Nephron (organoid): ENCODE measurements around the gene MECR.

Experiments used
- H3K27ac Mint-ChIP-seq, 3 experiments: 2 replicates each; pipeline ENCODE4 v1.8.0; 2020; ENCODE audit warnings: mixed read lengths in 3 of 3, mild to moderate bottlenecking in 2 of 3, moderate library complexity in 1 of 3
- H3K27me3 Mint-ChIP-seq: 2 replicates; pipeline ENCODE4 v1.8.0; 2021; ENCODE audit warnings: low read depth, mild to moderate bottlenecking, moderate library complexity, mixed read lengths
- H3K36me3 Mint-ChIP-seq: 2 replicates; pipeline ENCODE4 v1.8.0; 2020; ENCODE audit warnings: low read depth, mixed read lengths
- H3K4me1 Mint-ChIP-seq: 2 replicates; pipeline ENCODE4 v1.8.0; 2020; ENCODE audit warnings: mixed read lengths
- H3K4me3 Mint-ChIP-seq, 3 experiments: 2 replicates each; pipeline ENCODE4 v1.8.0; 2020; ENCODE audit warnings: mild to moderate bottlenecking in 3 of 3, mixed read lengths in 3 of 3, moderate library complexity in 2 of 3
- H3K9me3 Mint-ChIP-seq: 2 replicates; pipeline ENCODE4 v1.8.0; 2020; ENCODE audit warnings: mixed read lengths
- TF ChIP-seq, protein P1 (sequence below), 3 experiments: fragments of 200-600 bp; sonication (generic); IDR thresholded peaks; one replicate each; pipeline ENCODE4 v1.5.0; 2021; ENCODE audit warnings: antibody characterized with exemption in 3 of 3; ENCODE audit not compliant: unreplicated experiment in 3 of 3

The MECR gene

DNA sequence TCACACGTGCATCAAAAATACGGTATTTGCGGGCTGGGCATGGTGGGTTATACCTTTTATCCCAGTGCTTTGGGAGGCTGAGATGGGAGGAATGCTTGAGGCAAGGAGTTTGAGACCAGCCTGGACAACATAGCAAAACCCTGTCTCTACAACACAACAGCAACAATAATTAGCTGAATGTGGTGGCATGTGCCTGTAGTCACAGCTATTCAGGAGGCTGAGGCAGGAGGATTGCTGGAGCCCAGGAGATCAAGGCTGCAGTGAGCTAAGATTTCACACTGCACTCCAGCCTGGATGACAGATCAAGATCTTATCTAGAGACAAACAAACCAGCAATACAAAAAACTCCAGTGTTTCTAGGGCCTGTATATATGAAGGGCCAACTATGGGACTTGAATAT is 36.2 kb upstream of the MECR start:
- H3K9me3 Mint-ChIP-seq = peaks cover 6% of the 10 kb centered on the region
- peaks cover 11% of the 10 kb centered on the region for H3K36me3 Mint-ChIP-seq
- TF ChIP-seq, protein P1, sequence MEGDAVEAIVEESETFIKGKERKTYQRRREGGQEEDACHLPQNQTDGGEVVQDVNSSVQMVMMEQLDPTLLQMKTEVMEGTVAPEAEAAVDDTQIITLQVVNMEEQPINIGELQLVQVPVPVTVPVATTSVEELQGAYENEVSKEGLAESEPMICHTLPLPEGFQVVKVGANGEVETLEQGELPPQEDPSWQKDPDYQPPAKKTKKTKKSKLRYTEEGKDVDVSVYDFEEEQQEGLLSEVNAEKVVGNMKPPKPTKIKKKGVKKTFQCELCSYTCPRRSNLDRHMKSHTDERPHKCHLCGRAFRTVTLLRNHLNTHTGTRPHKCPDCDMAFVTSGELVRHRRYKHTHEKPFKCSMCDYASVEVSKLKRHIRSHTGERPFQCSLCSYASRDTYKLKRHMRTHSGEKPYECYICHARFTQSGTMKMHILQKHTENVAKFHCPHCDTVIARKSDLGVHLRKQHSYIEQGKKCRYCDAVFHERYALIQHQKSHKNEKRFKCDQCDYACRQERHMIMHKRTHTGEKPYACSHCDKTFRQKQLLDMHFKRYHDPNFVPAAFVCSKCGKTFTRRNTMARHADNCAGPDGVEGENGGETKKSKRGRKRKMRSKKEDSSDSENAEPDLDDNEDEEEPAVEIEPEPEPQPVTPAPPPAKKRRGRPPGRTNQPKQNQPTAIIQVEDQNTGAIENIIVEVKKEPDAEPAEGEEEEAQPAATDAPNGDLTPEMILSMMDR (IDR thresholded peaks at IDR 0.05; ENCODE audit: unreplicated experiment in 3 of 3) = no peak

GRCh38 chr1:29264773-29265389 is 34.1 kb upstream of the MECR start:
- Mint-ChIP-seq H3K4me3 (no peak overlapping the region), H3K9me3 (peaks cover 6% of the 10 kb centered on the region), H3K4me1 (peaks cover 25% of the 10 kb centered on the region), H3K27me3 (peaks cover 4% of the 10 kb centered on the region), H3K36me3 (peaks cover 11% of the 10 kb centered on the region), H3K27ac (no peak overlapping the region)
- TF ChIP-seq, protein P1 (IDR thresholded peaks at IDR 0.05; ENCODE audit: unreplicated experiment in 3 of 3) = no peak

More for the DNA sequence above, 36.2 kb upstream of the MECR start:
- no peaks in the 10 kb centered on the region for H3K27me3 Mint-ChIP-seq
- peaks cover 35% of the 10 kb centered on the region for H3K4me1 Mint-ChIP-seq
- peak overlapping the region in 1 of 3 experiments; percentile 3 for H3K4me3 Mint-ChIP-seq
- peak overlapping the region in 2 of 3 experiments; percentile 21 to 65 for H3K27ac Mint-ChIP-seq

DNA sequence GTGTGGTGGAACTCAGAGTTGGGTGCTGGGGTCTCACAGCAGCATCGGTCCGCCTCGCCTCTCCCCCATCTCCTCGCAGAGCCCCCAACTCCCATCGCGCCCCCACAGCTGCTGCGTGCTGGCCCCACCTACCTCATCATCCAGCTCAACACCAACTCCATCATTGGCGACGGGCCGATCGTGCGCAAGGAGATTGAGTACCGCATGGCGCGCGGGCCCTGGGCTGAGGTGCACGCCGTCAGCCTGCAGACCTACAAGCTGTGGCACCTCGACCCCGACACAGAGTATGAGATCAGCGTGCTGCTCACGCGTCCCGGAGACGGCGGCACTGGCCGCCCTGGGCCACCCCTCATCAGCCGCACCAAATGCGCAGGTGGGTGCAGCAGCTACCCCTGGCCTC is 29.8 kb upstream of the MECR start:
- Mint-ChIP-seq H3K9me3 (peaks cover 6% of the 10 kb centered on the region), H3K4me3 (peak overlapping the region; percentile 81 to 82 (median 82)), H3K36me3 (peaks cover 11% of the 10 kb centered on the region), H3K27ac (no peak overlapping the region), H3K4me1 (peaks cover 17% of the 10 kb centered on the region), H3K27me3 (peaks cover 8% of the 10 kb centered on the region)
- TF ChIP-seq, protein P1 (IDR thresholded peaks at IDR 0.05; ENCODE audit: unreplicated experiment in 3 of 3) = no peak

DNA sequence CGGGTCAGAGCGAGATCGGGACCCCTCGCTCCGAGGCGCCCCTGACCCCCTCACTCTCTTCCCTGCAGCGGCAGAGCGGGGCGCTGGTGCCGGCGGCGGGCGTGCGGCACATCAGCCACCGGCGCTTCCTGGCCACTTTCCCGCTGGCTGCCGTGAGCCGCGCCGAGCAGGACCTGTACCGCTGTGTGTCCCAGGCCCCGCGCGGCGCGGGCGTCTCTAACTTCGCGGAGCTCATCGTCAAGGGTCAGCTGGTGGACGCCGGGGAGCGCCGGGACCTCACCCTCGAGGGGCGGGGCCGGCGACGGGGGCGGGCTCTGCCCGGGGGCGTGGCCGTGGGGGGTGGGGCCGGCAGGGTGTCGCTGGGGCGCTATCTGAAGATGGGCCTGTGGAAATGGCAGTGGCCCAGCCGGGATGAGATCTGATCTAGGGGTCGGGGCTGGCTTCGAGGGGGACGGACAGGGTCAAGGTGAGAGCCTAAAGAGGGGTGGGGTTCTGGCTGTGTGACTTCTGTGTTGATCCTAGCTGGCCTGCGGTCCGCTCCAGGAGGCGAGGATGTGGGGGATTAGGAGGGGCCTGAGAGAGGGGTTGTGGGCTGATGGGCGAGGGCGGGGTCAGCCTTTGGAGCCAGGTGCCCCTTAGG is 29.2 kb upstream of the MECR start:
- Mint-ChIP-seq H3K27ac (no peak overlapping the region), H3K36me3 (peaks cover 7% of the 10 kb centered on the region), H3K9me3 (peaks cover 6% of the 10 kb centered on the region), H3K4me3 (peak overlapping the region; percentile 81 to 82 (median 82)), H3K4me1 (peaks cover 17% of the 10 kb centered on the region), H3K27me3 (peaks cover 8% of the 10 kb centered on the region)
- TF ChIP-seq, protein P1 (IDR thresholded peaks at IDR 0.05; ENCODE audit: unreplicated experiment in 3 of 3) = no peak

DNA sequence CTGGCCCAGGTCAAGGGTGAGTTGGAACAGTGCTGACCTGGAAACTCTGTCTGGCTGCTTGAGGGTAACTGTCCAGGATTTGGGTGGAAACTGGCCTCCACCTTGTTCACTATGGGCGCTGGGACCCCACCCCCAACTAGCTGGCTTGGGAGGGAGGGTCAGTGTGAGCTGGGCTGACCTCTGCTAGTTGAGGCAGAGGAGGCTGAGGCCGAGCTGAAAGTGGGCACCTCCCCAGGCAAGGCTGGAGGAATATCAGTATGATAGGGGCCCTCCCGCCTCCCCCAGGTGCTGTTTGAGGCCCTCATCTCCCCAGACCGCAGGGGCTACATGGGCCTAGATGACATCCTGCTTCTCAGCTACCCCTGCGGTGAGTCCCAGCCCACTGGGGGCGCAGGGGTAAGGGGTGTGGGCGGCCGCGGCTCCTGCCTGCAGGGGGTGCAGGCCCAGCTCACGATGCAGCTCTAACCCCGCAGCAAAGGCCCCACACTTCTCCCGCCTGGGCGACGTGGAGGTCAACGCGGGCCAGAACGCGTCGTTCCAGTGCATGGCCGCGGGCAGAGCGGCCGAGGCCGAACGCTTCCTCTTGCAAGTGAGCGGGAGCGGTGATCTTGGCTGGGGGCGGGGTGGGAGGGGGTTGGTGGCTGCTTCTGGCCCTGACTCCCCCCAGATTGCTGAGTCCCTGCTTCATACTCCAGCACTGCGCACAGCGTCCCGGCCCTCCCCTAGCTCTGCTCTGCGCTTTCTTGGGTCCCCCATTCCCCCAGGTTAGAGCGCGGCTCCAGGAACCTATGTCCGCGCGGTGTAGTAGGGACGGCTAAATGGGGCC is 28.5 kb upstream of the MECR start:
- peaks cover 3% of the 10 kb centered on the region for H3K9me3 Mint-ChIP-seq
- peaks cover 4% of the 10 kb centered on the region for H3K36me3 Mint-ChIP-seq

More for the DNA sequence above, 28.5 kb upstream of the MECR start:
- Mint-ChIP-seq H3K27ac (no peak overlapping the region), H3K4me1 (peaks cover 17% of the 10 kb centered on the region), H3K27me3 (peaks cover 8% of the 10 kb centered on the region), H3K4me3 (peak overlapping the region in 2 of 3 experiments; percentile 74 to 82)
- TF ChIP-seq, protein P1 (IDR thresholded peaks at IDR 0.05; ENCODE audit: unreplicated experiment in 3 of 3) = no peak
